Urothelium cell line (cell line): ENCODE data around the gene CDK16.

Source experiments
- DNase-seq: peaks from one replicate; pipeline ENCODE4 v3.0.0; 2011; ENCODE audit warnings: low spot score, mixed read lengths
- FAIRE-seq: peaks from 2 replicates; lab custom pipeline; 2011; peaks lifted over from hg19 to GRCh38; lab: Jason Lieb, UNC

The CDK16 gene

DNA sequence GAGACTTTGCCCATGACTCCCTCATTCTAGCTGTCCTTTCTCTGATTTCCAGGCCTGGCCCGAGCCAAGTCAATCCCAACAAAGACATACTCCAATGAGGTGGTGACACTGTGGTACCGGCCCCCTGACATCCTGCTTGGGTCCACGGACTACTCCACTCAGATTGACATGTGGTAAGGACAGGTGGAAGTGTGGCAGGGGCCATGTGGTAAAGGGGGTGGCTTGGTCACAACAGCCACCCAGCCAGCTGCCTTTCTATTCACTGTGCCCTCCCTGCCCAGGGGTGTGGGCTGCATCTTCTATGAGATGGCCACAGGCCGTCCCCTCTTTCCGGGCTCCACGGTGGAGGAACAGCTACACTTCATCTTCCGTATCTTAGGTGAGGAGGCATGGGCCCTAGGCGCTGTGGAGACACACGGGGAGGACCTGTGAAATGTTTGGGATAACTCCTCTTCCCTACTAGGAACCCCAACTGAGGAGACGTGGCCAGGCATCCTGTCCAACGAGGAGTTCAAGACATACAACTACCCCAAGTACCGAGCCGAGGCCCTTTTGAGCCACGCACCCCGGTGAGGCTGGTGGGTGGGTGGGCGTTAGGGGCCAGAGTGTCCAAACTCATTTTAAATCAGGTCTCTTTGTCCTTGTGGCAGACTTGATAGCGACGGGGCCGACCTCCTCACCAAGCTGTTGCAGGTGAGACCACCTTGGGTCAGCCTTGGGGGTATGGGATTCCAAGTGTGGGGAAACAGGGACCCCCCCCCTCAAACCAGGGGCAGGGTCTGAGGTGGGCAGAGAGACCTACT is 8.3 kb downstream of the CDK16 start:
- FAIRE-seq (no peak), DNase-seq (no peak)

GRCh38 chrX:47227334-47227583 is 8.8 kb downstream of the CDK16 start:
- no peak for FAIRE-seq
- no peak for DNase-seq

- DNase-seq: no peak
- FAIRE-seq: no peak
These were observed 10.2 kb downstream of the CDK16 start for GRCh38 chrX:47228550-47229270.

GRCh38 chrX:47229427-47229826 is 10.9 kb downstream of the CDK16 start:
- FAIRE-seq (no peak), DNase-seq (no peak)

GRCh38 chrX:47230136-47230868 is 11.8 kb downstream of the CDK16 start:
- FAIRE-seq (no peak), DNase-seq (no peak)

GRCh38 chrX:47231167-47231566 is 12.7 kb downstream of the CDK16 start:
- no peak for FAIRE-seq
- DNase-seq: no peak

DNA sequence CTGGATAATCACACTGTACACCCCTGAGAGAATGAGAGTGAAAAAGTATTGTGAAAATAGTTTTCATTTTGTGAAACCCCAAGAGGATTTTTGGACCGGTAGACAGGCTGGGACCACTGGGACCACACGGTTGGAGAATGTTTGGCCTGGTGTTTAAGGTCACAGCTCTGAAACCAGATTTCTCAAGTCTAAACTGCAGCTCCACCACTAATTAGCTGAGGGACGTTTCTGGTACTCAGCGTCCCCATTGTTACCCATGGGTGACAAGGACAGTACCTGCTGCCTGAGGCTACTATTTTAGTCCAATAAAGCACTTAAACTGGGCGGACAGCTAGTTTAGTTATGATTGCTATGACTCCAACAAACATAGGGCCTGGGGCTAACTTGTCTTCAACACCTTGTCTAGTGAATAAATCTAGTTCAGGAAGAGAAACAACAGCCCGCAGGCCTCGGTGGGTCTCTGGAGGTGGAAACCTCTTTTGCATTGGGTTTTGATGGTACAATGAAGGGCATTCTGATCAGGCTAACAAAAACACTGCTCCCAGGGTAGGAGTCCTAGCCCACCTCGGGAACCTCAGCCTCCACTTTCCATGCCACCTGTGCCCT is 13.8 kb downstream of the CDK16 start:
- DNase-seq: no peak

DNA sequence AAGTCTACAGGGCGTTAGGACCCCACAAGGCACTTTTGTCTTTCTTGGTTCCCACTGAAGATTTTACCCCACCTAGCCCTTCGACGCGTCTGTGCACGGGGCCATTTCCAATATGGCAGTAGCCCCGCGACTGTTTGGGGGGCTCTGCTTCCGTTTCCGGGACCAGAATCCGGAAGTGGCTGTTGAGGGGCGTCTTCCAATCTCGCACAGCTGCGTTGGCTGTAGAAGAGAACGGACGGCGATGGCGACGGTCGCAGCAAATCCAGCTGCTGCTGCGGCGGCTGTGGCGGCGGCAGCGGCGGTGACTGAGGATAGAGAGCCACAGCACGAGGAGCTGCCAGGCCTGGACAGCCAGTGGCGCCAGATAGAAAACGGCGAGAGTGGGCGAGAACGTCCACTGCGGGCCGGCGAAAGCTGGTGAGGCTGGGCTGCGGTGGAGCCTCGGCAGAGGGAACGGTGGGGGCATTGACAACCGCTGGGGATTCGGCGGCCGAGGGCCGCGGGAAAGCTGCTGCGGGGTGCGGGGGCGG is 14.4 kb downstream of the CDK16 start, which contains the start of gene USP11:
USP11 (plus strand) TSS at position 207 of the 530 bp plus-strand sequence; CDS start at position 242, 35 bp downstream.
- DNase-seq (peak; percentile 37), FAIRE-seq (no peak)

More for the DNA sequence above, 13.8 kb downstream of the CDK16 start:
- no peak for FAIRE-seq

DNA sequence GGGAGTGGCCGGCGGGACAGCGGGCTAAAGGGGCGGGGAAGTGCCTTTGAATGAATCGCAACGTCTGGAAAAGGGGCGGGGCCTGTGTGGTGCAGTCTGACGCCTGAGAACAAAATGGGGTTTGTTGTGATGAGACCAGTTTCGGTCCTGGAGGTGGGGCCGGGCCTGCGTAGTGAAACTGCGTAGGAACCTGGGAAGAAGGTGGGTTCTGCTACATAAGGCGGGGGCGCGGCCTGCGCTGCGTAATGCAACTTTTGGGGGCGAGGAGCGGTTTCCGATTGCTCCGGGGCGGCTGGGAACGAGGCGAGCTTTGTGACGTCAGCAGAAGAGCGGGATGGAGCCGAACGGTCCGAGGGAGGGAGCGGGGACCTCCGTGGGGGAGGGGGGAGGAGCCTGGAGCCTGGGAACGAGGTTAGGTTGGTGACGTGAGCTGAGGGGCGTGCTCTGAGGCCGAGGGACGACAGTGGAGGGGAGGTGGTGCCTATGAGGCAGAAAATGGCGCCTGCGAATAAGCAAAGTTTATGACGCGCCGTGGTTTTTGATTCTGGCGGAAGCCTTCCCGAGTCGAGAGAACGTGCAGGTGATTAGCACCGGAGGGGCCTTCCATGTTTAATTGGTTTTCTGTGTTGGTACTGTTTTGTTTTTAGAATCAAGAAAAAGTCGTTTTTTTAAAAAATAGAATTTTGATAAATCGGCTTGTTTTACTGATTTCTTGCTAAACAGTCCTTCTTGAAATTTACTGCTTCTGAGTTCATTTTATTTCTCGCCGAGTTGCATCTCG is 15.0 kb downstream of the CDK16 start:
- DNase-seq (peak; percentile 85), FAIRE-seq (no peak)

DNA sequence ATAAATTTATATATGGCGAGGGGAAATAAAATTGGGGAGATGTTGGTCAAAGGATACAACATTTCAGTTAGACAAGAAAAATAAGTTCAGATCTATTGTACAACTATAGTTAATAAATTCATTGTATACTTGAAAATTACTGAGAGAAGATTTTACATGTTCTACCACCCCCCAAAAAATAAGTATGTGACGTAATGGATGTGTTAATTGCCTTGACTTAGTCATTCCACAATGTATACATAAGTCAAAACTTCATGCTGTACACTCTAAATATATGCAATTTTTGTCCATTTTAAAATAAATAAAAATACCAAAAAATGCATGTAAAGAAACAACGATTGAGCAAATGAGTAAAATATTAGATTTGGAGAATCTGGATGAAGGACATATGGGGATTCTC is 16.1 kb downstream of the CDK16 start:
- FAIRE-seq (no peak), DNase-seq (no peak)

- no peak for FAIRE-seq
- no peak for DNase-seq
These were observed 17.2 kb downstream of the CDK16 start for GRCh38 chrX:47235691-47236103.

- DNase-seq (no peak), FAIRE-seq (no peak)
These were observed 20.7 kb downstream of the CDK16 start for GRCh38 chrX:47239199-47239598.

DNA sequence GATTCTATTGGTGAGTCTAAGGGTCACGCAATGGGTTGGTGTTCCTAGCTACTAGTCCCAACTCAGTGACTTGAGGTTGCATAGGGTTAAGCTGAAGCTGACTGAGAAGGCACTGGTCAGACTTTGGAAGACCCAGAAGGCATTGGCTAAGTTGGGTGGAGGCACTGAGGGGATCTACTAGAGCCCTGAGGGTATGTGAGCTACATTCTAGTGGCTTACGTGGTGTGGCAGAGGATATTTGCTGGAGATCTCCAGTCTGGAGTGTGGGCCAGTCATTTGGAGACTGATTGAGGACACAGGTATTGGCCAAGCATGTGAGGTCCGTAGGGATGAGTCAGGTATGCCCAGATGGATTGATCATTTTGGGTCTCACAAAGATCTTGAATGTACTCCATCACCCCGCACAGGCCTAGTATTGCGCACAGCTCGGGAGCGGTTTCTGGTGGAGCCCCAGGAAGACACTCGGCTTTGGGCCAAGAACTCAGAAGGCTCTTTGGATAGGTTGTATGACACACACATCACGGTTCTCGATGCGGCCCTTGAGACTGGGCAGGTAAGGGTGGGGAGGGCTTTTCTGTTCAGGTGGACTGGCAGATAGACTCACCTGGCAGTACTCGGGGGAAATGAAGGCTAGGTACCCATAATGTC is 21.5 kb downstream of the CDK16 start:
- FAIRE-seq (no peak), DNase-seq (no peak)

DNA sequence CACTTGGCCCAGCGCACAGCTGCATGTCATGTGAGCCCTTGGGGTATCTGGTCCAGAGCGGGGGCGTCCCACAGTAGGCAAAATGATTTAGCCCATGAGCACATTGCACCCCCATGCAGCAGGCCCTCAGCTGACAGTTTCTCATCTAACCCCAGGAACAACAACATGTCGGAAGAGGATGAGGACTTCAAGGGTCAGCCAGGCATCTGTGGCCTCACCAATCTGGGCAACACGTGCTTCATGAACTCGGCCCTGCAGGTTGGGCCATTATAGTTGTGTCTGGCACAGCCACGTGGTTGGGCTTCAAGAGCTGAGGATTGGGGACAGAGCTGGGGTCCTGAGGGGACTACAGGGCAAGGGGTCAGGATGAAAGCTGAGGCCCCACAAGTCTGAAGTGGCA is 22.1 kb downstream of the CDK16 start:
- no peak for DNase-seq
- FAIRE-seq: no peak

GRCh38 chrX:47241201-47242011 is 22.9 kb downstream of the CDK16 start:
- DNase-seq: no peak

DNA sequence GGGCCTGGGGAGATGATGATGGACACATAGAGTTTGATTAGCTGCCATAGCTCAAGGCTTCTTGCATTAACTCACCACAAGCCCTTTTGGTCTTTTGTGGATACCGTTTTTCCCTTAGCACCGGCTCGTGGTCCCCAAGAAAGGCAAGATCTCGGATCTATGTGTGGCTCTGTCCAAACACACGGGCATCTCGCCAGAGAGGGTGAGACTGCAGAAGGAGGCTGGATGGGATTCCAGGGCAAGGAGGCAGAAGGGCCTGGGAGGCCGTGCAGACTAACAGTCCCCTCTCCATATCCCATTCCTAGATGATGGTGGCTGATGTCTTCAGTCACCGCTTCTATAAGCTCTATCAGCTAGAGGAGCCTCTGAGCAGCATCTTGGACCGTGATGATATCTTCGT is 23.8 kb downstream of the CDK16 start:
- DNase-seq (no peak), FAIRE-seq (no peak)

More at GRCh38 chrX:47241201-47242011, 22.9 kb downstream of the CDK16 start:
- FAIRE-seq: no peak

DNA sequence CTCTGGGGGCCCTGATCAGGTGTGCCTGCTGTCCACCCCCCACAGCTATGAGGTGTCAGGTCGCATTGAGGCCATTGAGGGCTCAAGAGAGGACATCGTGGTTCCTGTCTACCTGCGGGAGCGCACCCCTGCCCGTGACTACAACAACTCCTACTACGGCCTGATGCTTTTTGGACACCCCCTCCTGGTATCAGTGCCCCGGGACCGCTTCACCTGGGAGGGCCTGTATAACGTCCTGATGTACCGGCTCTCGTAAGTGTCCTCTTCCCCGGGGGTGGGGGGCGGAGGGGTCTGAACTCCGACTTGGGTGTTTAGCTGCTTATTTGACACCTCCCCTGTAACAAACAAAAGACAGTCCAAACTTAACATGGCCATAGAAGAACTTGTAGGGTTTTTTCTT is 24.9 kb downstream of the CDK16 start:
- DNase-seq: no peak
- no peak for FAIRE-seq

- DNase-seq (no peak), FAIRE-seq (no peak)
These were observed 26.2 kb downstream of the CDK16 start for GRCh38 chrX:47244676-47245075.

DNA sequence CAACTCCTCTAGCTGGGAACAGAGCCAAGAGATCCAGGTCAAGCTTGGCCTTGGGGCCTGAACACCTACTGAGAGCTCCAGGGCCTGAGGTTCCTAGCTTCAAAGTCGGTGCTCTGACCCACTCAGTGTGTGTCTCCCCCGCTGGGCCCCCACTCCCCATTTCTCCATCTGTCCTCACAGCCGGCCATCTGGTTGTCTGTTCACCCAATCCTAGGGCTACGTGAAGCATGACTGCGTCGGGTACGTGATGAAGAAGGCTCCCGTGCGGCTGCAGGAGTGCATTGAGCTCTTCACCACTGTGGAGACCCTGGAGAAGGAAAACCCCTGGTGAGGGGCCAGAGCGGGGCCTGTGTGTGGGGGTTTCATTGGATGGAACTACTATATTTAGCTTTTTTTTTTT is 26.7 kb downstream of the CDK16 start:
- DNase-seq: no peak
- FAIRE-seq: no peak
